Measurements from ENCODE around the gene CNIH3. TPM values are rescaled to one million over a fixed set of nuclear protein-coding genes. Genes with fewer than 3 reads are reported as not detected.

CNIH3 gene
- total and polyA plus RNA-seq, 10 of the 15 experiments (the other 5 are each of a cell fraction or from before 2014, with no cell fraction given) = 0.77 to 5.8 (median 1.8) TPM

DNA sequence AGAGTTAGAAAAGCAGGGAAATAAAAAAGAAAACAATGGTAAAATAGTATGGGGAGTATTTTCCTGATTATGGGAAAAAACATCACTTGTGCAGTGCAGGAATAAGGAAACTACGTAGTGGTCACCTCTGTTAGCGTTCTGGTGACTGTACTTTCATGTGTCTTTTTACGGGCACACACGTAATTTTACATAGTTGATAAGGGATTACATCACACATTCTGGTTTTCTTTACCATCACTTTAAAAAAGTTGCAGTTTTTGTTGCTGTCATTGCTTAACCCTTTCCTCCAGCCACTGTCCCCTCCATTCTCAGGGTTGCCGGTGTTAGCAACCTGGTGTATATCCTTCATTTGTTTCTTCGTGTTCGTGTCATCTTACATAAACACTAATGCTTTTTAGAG is 35.1 kb downstream of the CNIH3 start:
- Histone ChIP-seq H3K27me3 (replicated peaks in 1 of 2; ENCODE audit: control insufficient read depth in 2 of 2, insufficient read depth in 2 of 2, low read length in 1 of 2) (no peaks in the 10 kb centered on the region), H3K36me3 (ENCODE audit: control insufficient read depth in 2 of 2, insufficient read depth in 2 of 2, low read length in 1 of 2) (no peaks in the 10 kb centered on the region), H4K20me1 (ENCODE audit: control insufficient read depth, insufficient read depth) (no peaks in the 10 kb centered on the region), H2AFZ (ENCODE audit: control insufficient read depth, low read depth, low read length) (no peak overlapping the region), H3K9ac (ENCODE audit: control insufficient read depth, insufficient read depth, low read length) (no peak overlapping the region), H3K4me3 (no peak overlapping the region), H3K4me2 (ENCODE audit: control insufficient read depth, insufficient read depth) (no peak overlapping the region), H3K4me1 (ENCODE audit: control insufficient read depth, insufficient read depth, low read length) (no peaks in the 10 kb centered on the region), H3K27ac (ENCODE audit: control insufficient read depth, insufficient read depth) (no peak overlapping the region), H3K9me3 (replicated peaks; ENCODE audit: control insufficient read depth, insufficient read depth, low read length) (no peaks in the 10 kb centered on the region), H3K79me2 (ENCODE audit: control insufficient read depth, insufficient read depth, low read length) (no peaks in the 10 kb centered on the region)
- BruUV-seq (replicated peaks) = no TSS peak
- in situ Hi-C loops (cut with MboI) = no loop called here
- DNase-seq (ENCODE audit: low read depth, low spot score) = no peak
- ChIA-PET RAD21 (ENCODE audit: unreplicated experiment) (interaction anchor here (1.3 kb wide), 1 partner anchor 244 kb away, joined by 4 read pairs; no protein-coding TSS in a partner anchor), POLR2A (no interaction called here), CTCF (no interaction called here), SMC1A (ENCODE audit: uncharacterized antibody, unreplicated experiment) (no interaction called here)
- intact Hi-C loops (cut with micrococcal nuclease; ENCODE audit: unreplicated experiment) = no loop called here
- no peak for ATAC-seq
- no peak for FAIRE-seq
- TF ChIP-seq ZNF217 (IDR thresholded peaks at IDR 0.05) (no peak), TCF3 (IDR thresholded peaks at IDR 0.05; ENCODE audit: borderline replicate concordance, insufficient read depth, low read depth, low read length) (no peak), PKNOX1 (IDR thresholded peaks at IDR 0.05) (no peak), LARP7 (IDR thresholded peaks at IDR 0.05) (no peak), KAT2A (conservative IDR thresholded peaks at IDR 0.05; ENCODE audit: control insufficient read depth, low read depth, low read length) (no peak)
- TF ChIP-seq, protein P1, sequence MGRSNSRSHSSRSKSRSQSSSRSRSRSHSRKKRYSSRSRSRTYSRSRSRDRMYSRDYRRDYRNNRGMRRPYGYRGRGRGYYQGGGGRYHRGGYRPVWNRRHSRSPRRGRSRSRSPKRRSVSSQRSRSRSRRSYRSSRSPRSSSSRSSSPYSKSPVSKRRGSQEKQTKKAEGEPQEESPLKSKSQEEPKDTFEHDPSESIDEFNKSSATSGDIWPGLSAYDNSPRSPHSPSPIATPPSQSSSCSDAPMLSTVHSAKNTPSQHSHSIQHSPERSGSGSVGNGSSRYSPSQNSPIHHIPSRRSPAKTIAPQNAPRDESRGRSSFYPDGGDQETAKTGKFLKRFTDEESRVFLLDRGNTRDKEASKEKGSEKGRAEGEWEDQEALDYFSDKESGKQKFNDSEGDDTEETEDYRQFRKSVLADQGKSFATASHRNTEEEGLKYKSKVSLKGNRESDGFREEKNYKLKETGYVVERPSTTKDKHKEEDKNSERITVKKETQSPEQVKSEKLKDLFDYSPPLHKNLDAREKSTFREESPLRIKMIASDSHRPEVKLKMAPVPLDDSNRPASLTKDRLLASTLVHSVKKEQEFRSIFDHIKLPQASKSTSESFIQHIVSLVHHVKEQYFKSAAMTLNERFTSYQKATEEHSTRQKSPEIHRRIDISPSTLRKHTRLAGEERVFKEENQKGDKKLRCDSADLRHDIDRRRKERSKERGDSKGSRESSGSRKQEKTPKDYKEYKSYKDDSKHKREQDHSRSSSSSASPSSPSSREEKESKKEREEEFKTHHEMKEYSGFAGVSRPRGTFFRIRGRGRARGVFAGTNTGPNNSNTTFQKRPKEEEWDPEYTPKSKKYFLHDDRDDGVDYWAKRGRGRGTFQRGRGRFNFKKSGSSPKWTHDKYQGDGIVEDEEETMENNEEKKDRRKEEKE (IDR thresholded peaks at IDR 0.05) = no peak
- WGBS (ENCODE audit: insufficient coverage, insufficient replicate concordance, low lambda C conversion rate, missing lambda C conversion rate) = 45% methylated on average over 7 of the region's 7 CpGs

Measured in GM12878 (cell line).